Endothelial cell of umbilical vein (primary cell): ENCODE data around the gene MESP1. TPM values are rescaled to one million over a fixed set of nuclear protein-coding genes. Genes with fewer than 3 reads are reported as not detected.

ENCODE experiments used
- BruUV-seq: library from RNA; stranded (reverse); fragments of 400-500 nt; replicated peaks from 2 replicates; lab custom pipeline; 2021; lab: Mats Ljungman, UMichigan
- CTCF ChIA-PET: fragments of 300-600, 350-600 bp; sonication (Branson Sonifier 250); formaldehyde crosslinking; loops from one replicate; lab custom pipeline; 2021; ENCODE audit warnings: antibody characterized with exemption, inconsistent platforms; lab: Charles Lee
- POLR2A ChIA-PET: fragments of 300-600, 350-600 bp; sonication (Branson Sonifier 250); formaldehyde crosslinking; loops from one replicate; lab custom pipeline; 2021; ENCODE audit warnings: antibody characterized with exemption, inconsistent platforms; lab: Charles Lee
- DNase-seq: peaks from one replicate; pipeline ENCODE4 v3.0.0-alpha.2; 2011; ENCODE audit warnings: low read depth, low spot score
- FAIRE-seq: peaks from 2 replicates; lab custom pipeline; 2011; peaks lifted over from hg19 to GRCh38; lab: Jason Lieb, UNC
- H2AFZ ChIP-seq: 2 replicates; pipeline ENCODE4 v1.6.0; 2012; ENCODE audit warnings: low read depth, low read length, control low read depth, inconsistent platforms
- H3K27ac ChIP-seq: 2 replicates; pipeline ENCODE4 v1.5.1; 2011; ENCODE audit warnings: low read depth, mild to moderate bottlenecking, control low read depth, low read length, moderate library complexity; ENCODE audit not compliant: insufficient read depth
- H3K27me3 ChIP-seq, 2 experiments: 2 replicates each; pipeline versions ENCODE4 v1.6.0 to v1.6.1; 2011; ENCODE audit warnings: low read length in 2 of 2, mixed read lengths in 1 of 2; ENCODE audit not compliant: control insufficient read depth in 2 of 2, insufficient read depth in 2 of 2
- H3K36me3 ChIP-seq, 2 experiments: 2 replicates in 1 of 2; 3 replicates in 1 of 2; pipeline ENCODE4 v1.5.1; 2011; ENCODE audit warnings: low read length in 2 of 2, mild to moderate bottlenecking in 1 of 2, moderate library complexity in 1 of 2; ENCODE audit not compliant: control insufficient read depth in 2 of 2, insufficient read depth in 2 of 2; ENCODE audit errors: extremely low read depth in 1 of 2
- H3K4me1 ChIP-seq: 3 replicates; pipeline ENCODE4 v1.5.1; 2011; ENCODE audit warnings: mild to moderate bottlenecking, low read length; ENCODE audit not compliant: control insufficient read depth, insufficient read depth; ENCODE audit errors: extremely low read depth
- H3K4me2 ChIP-seq: 2 replicates; pipeline ENCODE4 v1.6.1; 2011; ENCODE audit warnings: low read length, control low read depth, mixed read lengths; ENCODE audit not compliant: insufficient read depth
- H3K4me3 ChIP-seq, 3 experiments: fragments of 200-600 bp in 1 of 3; sonication (generic), shearing (Covaris generic) in 1 of 3; replicated peaks in 1 of 3; 2 replicates each; pipeline ENCODE4 v1.5.1; 2011 to 2016; ENCODE audit warnings: control low read depth in 3 of 3, low read length in 3 of 3, mild to moderate bottlenecking in 2 of 3, inconsistent platforms in 1 of 3, low read depth in 1 of 3, moderate library complexity in 1 of 3; ENCODE audit not compliant: insufficient read depth in 1 of 3
- H3K79me2 ChIP-seq: 2 replicates; pipeline ENCODE4 v1.6.0; 2012; ENCODE audit warnings: low read length, inconsistent platforms; ENCODE audit not compliant: control insufficient read depth, insufficient read depth
- H3K9ac ChIP-seq: replicated peaks from 2 replicates; pipeline ENCODE3; 2011; ENCODE audit warnings: low read length, control low read depth; ENCODE audit not compliant: insufficient read depth; ENCODE audit errors: extremely low read depth
- H3K9me1 ChIP-seq: replicated peaks from 3 replicates; pipeline ENCODE4 v1.6.0; 2011; ENCODE audit warnings: mild to moderate bottlenecking, low read length; ENCODE audit not compliant: control insufficient read depth, insufficient read depth; ENCODE audit errors: extremely low read depth
- H3K9me3 ChIP-seq: replicated peaks from 2 replicates; pipeline ENCODE4 v1.5.1; 2012; ENCODE audit warnings: low read length, inconsistent platforms; ENCODE audit not compliant: control insufficient read depth, insufficient read depth
- H4K20me1 ChIP-seq: replicated peaks from 2 replicates; pipeline ENCODE3; 2011; ENCODE audit warnings: mild to moderate bottlenecking, low read length; ENCODE audit not compliant: control insufficient read depth, insufficient read depth; ENCODE audit errors: extremely low read depth
- CTCF ChIP-seq, 2 donors: IDR thresholded peaks; 1 replicate in 1 of 2; 2 replicates in 1 of 2; pipeline ENCODE4 v1.5.1; 2011; ENCODE audit warnings: low read length in 2 of 2, mild to moderate bottlenecking in 2 of 2, moderate library complexity in 2 of 2, control low read depth in 1 of 2, inconsistent platforms in 1 of 2, low read depth in 1 of 2; ENCODE audit not compliant: insufficient read depth in 1 of 2; ENCODE audit errors: extremely low read depth in 1 of 2
- EZH2 ChIP-seq: IDR thresholded peaks from 2 replicates; pipeline ENCODE4 v1.6.1; 2012; ENCODE audit warnings: borderline replicate concordance, low read depth, mild to moderate bottlenecking, moderate library complexity, low read length, inconsistent platforms; ENCODE audit not compliant: severe bottlenecking
- FOS ChIP-seq: IDR thresholded peaks from 2 replicates; pipeline ENCODE4 v1.6.1; 2011; ENCODE audit warnings: mild to moderate bottlenecking, low read length, moderate library complexity, borderline replicate concordance; ENCODE audit not compliant: insufficient read depth
- GATA2 ChIP-seq: IDR thresholded peaks from 2 replicates; pipeline ENCODE4 v1.7.0; 2011; ENCODE audit warnings: low read depth, mild to moderate bottlenecking, moderate library complexity, mixed read lengths, low read length; ENCODE audit not compliant: insufficient read length, insufficient read depth
- JUN ChIP-seq: IDR thresholded peaks from 2 replicates; pipeline ENCODE4 v1.6.1; 2011; ENCODE audit warnings: borderline replicate concordance, low read depth; ENCODE audit not compliant: insufficient read length, insufficient read depth
- MAX ChIP-seq: IDR thresholded peaks from 2 replicates; pipeline ENCODE4 v1.6.1; 2011; ENCODE audit not compliant: insufficient read depth, insufficient read length
- MYC ChIP-seq: IDR thresholded peaks from one replicate; pipeline ENCODE4 v1.6.1; 2011; ENCODE audit warnings: mild to moderate bottlenecking, low read depth, low read length
- POLR2A ChIP-seq: IDR thresholded peaks from 2 replicates; pipeline ENCODE4 v1.6.1; 2012; ENCODE audit warnings: low read depth, mild to moderate bottlenecking, control low read depth, low read length
- POLR2AphosphoS5 ChIP-seq: IDR thresholded peaks from 2 replicates; pipeline ENCODE4 v1.6.1; 2012; ENCODE audit warnings: low read depth, mild to moderate bottlenecking, control low read depth, low read length, moderate library complexity; ENCODE audit not compliant: insufficient read depth
- dilution Hi-C: fragments of 300-500 bp; cut with MboI; formaldehyde crosslinking; loops from one replicate; pipeline ENCODE4 v1.15.0; 2019; ENCODE audit warnings: low sequenced_read_pairs; ENCODE audit not compliant: extremely low pct_ligation_motif_present
- intact Hi-C: fragments of 100-400 bp; cut with micrococcal nuclease; formaldehyde crosslinking; loops from one replicate; pipeline ENCODE4 v1.10.0; 2022
- polyA plus RNA-seq, 4 experiments: library from polyadenylated mRNA; depleted of rRNA in 3 of 4; stranded (reverse) in 3 of 4; unstranded in 1 of 4; fragments of >200 nt; gene quantifications; 2 replicates each; pipeline versions ENCODE4 v1.2.1 to v1.2.3, GENCODE V29; 2011 to 2012; ENCODE audit warnings: missing spikeins in 1 of 4
- total RNA-seq: library from RNA; stranded (reverse); gene quantifications from 2 replicates; pipeline ENCODE4 v1.2.3, GENCODE V29; 2021

MESP1 gene
- total and polyA plus RNA-seq, 2 donors (not counting 3 experiments of a cell fraction or from before 2014, with no cell fraction given) = 0.68 to 1.7 TPM

DNA sequence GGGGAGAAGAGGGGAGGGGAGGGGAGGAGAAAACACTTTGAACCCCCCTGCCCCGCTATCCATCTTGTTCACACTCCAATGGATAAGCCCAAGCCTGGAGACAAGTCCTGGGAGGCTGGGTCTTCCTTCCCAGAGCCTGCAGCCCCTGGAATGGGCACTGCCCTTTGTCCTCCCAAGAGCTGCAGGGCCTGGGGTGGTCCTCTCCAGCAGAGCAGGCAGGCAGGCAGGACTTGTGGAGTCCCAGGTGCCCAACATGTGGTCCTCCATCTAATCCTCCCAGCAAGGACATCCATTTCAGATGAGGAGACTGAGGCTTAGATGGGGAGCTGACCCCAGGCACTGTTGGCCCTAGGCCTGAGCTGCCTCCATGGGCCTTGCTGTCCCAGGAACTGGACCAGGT, 14.6 kb upstream of the MESP1 start:
- TF ChIP-seq FOS (no peak), JUN (no peak), POLR2AphosphoS5 (no peak), MYC (no peak), MAX (no peak), CTCF (IDR thresholded peaks at IDR 0.05; ENCODE audit: extremely low read depth in 1 of 2, insufficient read depth in 1 of 2, low read depth in 1 of 2, low read length in 2 of 2) (no peak), EZH2 (no peak), POLR2A (no peak), GATA2 (no peak)
- no TSS peak for BruUV-seq
- no peak overlapping the region for H2AFZ ChIP-seq
- H3K9me3 ChIP-seq = no peaks in the 10 kb centered on the region
- H3K4me1 ChIP-seq = no peaks in the 10 kb centered on the region
- H3K27ac ChIP-seq = no peak overlapping the region
- H3K4me2 ChIP-seq = no peak overlapping the region
- no peaks in the 10 kb centered on the region for H3K79me2 ChIP-seq
- H3K27me3 ChIP-seq = no peaks in the 10 kb centered on the region
- dilution Hi-C loops (loop anchor here (25.0 kb wide), 1 partner anchor 97 kb away; no protein-coding TSS in a partner anchor), intact Hi-C loops (no loop called here)
- H3K9ac ChIP-seq = no peak overlapping the region
- ChIA-PET POLR2A (no interaction called here), CTCF (interaction anchor here (0.7 to 1.7 kb wide), 2 partner anchors 16 to 109 kb away, joined by 3 to 11 read pairs; no protein-coding TSS in a partner anchor)
- H3K4me3 ChIP-seq = no peak overlapping the region
- DNase-seq (no peak), FAIRE-seq (no peak)
- no peaks in the 10 kb centered on the region for H3K36me3 ChIP-seq
- no peaks in the 10 kb centered on the region for H4K20me1 ChIP-seq
- H3K9me1 ChIP-seq = no peaks in the 10 kb centered on the region
